ENCODE data around the gene SARDH. TPM values are rescaled to one million over a fixed set of nuclear protein-coding genes. Genes with fewer than 3 reads are reported as not detected.

Gene SARDH
- total RNA-seq, 8 experiments from 2014 or later = 0.20 to 3.4 (median 2.4) TPM

DNA sequence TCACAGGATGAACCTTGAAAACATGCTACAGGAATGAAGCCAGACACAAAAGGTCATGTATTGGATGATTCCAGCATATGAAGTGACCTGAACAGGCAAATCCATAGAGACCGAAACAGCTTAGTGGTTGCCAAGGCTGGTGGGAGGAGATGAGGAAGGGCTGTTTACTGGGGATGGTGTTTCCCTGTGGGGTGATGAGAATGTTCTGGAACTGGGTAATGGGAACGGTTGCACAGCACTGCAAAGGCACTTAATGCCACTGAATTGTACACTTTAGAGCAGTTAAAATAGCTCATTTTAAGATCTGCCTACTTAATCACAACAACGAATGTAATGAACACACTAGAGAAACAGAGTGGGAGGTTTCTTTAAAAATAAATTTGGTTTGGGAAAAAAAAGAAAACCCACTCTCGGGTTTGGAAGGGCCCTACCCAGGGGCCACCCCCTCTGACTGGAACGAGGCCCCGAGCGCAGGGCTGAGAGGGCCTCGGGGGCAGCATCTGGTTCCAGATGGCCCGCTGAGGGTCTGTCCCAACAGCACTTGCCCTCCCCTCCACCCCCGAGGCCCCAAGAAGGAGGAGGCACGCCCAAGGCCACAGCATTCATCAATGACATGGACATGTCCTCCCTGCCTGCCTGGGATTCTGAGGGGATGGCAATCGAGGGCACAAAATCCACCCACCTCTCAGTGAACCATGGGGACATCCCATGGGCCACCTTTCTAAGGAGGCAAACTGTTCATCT lies 31.7 kb downstream of the SARDH start:
- in situ Hi-C loops (cut with MboI; ENCODE audit: low pct_unique_long_range_greater_than_20kb in 2 of 9, low sequenced_read_pairs in 9 of 9, unreplicated experiment in 9 of 9) = loop anchor here in 1 of 9 experiments (25.0 kb wide), 1 partner anchor 169 kb away; the partner anchor contains the start of gene ADAMTSL2
- 29 to 93% (median 59%) methylated on average over 1 to 10 of the region's 12 CpGs; no CpG with 5 or more reads in 1 of the 10 experiments for WGBS, 10 experiments
- H3K27ac ChIP-seq = no peak overlapping the region
- H3K4me1 ChIP-seq (replicated peaks in 1 of 2) = peaks cover 44 to 50% of the 10 kb centered on the region in 2 donors
- no peak overlapping the region for H3K4me3 ChIP-seq
- ATAC-seq (replicated peaks in 6 of 8) = peak in 1 of 8 experiments; percentile 24

DNA sequence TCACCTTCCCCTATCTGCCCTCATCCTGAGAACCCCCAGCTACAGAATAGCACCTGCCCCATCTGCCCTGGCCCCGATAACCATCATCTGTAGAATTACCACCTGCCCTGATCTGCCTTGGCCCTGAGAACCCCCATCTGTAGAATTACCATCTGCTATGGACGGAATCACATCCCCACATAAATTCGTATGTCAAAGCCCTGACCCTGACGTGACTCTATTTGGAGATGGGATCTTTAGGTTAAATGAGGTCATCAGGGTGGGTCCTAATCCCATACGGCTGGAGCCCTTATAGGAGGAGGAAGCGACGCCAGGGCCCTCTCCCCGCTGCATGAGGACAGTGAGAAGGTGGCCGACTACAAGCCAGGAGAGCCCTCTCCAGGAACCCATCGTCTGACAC lies 32.6 kb downstream of the SARDH start:
- in situ Hi-C loops (cut with MboI; ENCODE audit: low pct_unique_long_range_greater_than_20kb in 2 of 9, low sequenced_read_pairs in 9 of 9, unreplicated experiment in 9 of 9) = loop anchor here in 1 of 9 experiments (25.0 kb wide), 1 partner anchor 168 kb away; the partner anchor contains the start of gene ADAMTSL2
- ATAC-seq (replicated peaks in 6 of 8) = no peak
- 59 to 60% methylated on average over 5 to 6 of the region's 10 CpGs; no CpG with 5 or more reads in 8 of the 10 experiments for WGBS, 10 experiments
- Histone ChIP-seq H3K4me1 (replicated peaks in 1 of 2) (peaks cover 44 to 54% of the 10 kb centered on the region in 2 donors), H3K27ac (no peak overlapping the region), H3K4me3 (no peak overlapping the region)

DNA sequence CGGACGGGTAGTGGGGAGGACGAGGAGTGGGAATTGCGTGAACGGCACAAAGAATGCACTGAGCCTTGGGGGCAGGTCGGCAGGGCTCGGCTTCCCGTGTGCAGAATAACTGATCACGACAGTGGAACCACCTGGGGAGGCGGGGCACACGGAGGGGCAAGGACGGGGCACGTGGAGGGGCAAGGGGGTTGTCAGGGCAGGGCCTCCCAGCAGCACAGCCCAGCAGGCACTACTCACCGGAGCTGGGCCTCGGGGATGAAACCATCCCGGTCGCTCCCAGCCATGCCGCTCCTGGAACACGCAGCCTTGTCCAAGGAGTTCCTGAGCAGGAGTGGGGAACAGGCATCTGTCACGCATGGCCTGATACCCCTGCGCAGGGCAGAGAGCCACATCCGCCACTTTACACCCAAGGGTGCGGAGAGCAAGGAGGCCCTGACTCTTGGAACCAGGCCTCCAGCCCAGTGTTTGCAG lies 33.4 kb downstream of the SARDH start:
- H3K27ac ChIP-seq = no peak overlapping the region
- 86 to 100% (median 100%) methylated on average over 1 to 5 of the region's 23 CpGs; no CpG with 5 or more reads in 7 of the 10 experiments for WGBS, 10 experiments
- H3K4me1 ChIP-seq (replicated peaks in 1 of 2) = peaks cover 43 to 52% of the 10 kb centered on the region in 2 donors
- ATAC-seq (replicated peaks in 6 of 8) = no peak
- in situ Hi-C loops (cut with MboI; ENCODE audit: low pct_unique_long_range_greater_than_20kb in 2 of 9, low sequenced_read_pairs in 9 of 9, unreplicated experiment in 9 of 9) = loop anchor here in 1 of 9 experiments (25.0 kb wide), 1 partner anchor 167 kb away; the partner anchor contains the start of gene ADAMTSL2
- no peak overlapping the region for H3K4me3 ChIP-seq

DNA sequence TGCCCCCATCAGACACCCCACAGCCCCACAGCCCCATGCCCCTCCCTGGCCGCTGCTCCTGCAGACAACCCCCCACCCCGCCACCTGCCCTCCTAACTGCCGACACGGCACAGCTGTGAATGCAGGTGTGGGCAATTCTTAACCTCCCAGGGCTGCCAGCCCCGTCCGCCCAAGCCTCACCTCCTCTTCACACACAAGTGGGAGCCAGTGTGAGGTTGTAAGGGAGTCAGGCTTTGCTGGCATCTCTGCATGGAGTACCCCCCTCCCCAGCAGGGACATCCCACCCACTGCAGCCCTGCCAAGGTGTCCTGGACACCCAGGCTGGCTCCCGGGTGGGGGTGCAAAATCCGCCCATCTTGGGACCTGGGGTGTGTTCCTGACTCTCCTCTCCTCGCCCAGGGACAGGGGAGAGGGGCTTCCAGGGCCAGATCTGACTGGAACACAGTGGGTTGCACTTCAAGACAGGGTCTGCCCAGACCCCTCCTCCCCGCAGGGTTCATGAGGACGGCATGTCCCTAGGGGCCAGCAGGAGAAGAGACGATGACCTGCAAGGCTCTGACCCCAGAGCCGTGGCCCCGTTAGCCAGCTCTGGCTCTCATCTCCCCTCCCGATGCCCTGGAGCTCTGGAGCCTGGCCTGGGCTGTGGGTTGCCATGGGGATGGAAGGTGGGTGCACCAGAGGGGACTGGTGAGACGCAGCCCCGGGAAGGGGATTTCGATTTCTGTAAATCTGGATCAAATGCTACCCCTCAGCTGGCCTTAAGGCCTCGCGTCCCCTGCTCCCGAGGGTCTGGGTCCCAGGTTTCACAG lies 34.4 kb downstream of the SARDH start:
- peak in 3 of 8 experiments; percentile 5 to 30 (median 21) for ATAC-seq (replicated peaks in 6 of 8)
- peaks cover 34 to 42% of the 10 kb centered on the region in 2 donors for H3K4me1 ChIP-seq (replicated peaks in 1 of 2)
- in situ Hi-C loops (cut with MboI; ENCODE audit: low pct_unique_long_range_greater_than_20kb in 2 of 9, low sequenced_read_pairs in 9 of 9, unreplicated experiment in 9 of 9) = loop anchor here in 1 of 9 experiments (25.0 kb wide), 1 partner anchor 166 kb away; the partner anchor contains the start of gene ADAMTSL2
- 20 to 83% (median 73%) methylated on average over 1 to 3 of the region's 21 CpGs; no CpG with 5 or more reads in 7 of the 10 experiments for WGBS, 10 experiments
- peak overlapping the region in 1 of 2 donors; percentile 8 for H3K27ac ChIP-seq
- no peak overlapping the region for H3K4me3 ChIP-seq

DNA sequence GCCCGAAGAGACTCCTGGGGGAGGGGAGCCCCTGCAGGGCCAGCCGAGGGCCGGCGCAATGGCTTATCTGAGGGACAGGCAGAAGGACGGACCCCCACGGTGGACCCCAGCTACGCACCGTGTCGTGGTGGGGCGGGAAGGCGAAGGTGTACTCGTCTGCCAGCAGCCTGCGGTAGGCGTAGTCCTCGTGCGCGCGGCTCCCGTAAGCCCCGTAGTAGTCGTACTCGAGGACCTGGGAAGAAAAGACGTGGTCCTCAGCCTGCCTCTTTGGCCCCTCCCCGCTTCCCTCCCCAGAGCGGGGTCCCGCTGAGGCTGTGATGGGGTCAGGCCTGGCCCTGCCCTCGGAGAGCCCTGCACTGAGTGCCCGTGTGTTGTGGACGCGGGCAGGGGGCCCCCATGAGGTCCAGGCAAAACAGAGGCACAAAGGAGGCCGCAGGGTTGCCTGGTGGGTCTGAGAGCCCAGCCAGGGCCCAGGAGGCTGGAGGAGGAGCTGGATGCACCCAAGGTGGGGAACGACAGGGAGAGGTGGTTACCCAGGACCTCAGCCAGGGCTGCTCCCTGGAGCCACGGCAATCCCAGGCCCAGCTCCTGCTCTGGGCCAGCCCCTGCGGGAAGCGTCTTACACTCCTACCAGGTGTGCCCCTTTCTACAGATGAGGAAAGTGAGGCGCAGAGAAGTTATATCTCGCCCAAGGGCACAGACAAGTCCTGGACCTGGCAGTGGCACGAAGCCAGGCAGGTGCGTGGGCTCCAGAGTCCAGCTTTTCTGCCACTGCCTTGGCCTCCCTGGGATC lies 35.2 kb downstream of the SARDH start:
- ATAC-seq (replicated peaks in 6 of 8) = peak in 4 of 8 experiments; percentile 7 to 25 (median 22)
- 60 to 89% (median 77%) methylated on average over 3 to 10 of the region's 39 CpGs; no CpG with 5 or more reads in 5 of the 10 experiments for WGBS, 10 experiments
- in situ Hi-C loops (cut with MboI; ENCODE audit: low pct_unique_long_range_greater_than_20kb in 2 of 9, low sequenced_read_pairs in 9 of 9, unreplicated experiment in 9 of 9) = loop anchor here in 1 of 9 experiments (25.0 kb wide), 1 partner anchor 166 kb away; the partner anchor contains the start of gene ADAMTSL2
- Histone ChIP-seq H3K4me1 (replicated peaks in 1 of 2) (peaks cover 34 to 42% of the 10 kb centered on the region in 2 donors), H3K4me3 (no peak overlapping the region), H3K27ac (no peak overlapping the region)

DNA sequence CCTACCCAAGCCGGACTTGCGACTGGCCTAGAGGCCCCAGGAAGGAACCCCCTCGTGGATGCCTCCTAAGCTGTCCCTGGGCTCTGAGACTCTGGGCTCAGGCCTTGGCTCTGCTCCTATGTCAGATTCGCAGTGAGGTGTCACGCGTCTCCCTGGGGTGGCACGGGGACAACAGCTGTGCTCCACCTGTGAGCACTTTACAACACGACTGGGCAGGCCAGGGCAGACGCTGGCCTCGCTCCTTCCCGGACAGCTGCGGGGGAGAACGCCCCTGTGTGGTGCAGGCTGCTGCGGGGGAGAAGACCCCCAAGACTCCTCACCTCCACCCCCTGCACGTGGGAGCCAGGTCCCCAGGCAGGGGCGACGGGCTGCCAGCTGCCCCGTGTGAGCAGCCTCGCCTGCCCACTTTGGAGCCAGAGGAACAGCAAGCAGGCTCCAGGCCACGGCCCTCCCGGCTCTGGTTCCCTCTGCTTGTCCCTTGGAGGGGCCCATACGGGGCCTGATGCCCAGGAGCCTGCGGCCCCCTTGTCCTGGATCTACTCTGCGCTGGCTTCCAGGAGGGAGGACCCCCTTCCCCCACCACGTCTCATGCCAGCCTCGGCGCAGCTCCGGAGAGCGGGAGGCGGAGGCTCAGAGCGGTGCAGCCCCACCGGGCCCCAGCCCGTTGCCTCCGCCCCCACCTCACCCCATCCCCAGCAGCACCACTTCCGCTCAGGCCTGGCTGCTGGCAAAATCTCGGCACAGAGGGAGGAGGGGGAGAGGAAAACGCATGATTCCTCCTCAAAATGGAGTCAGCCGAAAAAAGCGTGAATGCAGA lies 36.0 kb downstream of the SARDH start:
- in situ Hi-C loops (cut with MboI; ENCODE audit: low pct_unique_long_range_greater_than_20kb in 2 of 9, low sequenced_read_pairs in 9 of 9, unreplicated experiment in 9 of 9) = loop anchor here in 1 of 9 experiments (25.0 kb wide), 1 partner anchor 165 kb away; the partner anchor contains the start of gene ADAMTSL2
- WGBS, 10 experiments = 0 to 100% (median 62%) methylated on average over 1 to 5 of the region's 39 CpGs; no CpG with 5 or more reads in 4 of the 10 experiments
- peak in 6 of 8 experiments; percentile 30 to 74 (median 61) for ATAC-seq (replicated peaks in 6 of 8)
- H3K27ac ChIP-seq = no peak overlapping the region
- peaks cover 34 to 38% of the 10 kb centered on the region in 2 donors for H3K4me1 ChIP-seq (replicated peaks in 1 of 2)
- H3K4me3 ChIP-seq = no peak overlapping the region

DNA sequence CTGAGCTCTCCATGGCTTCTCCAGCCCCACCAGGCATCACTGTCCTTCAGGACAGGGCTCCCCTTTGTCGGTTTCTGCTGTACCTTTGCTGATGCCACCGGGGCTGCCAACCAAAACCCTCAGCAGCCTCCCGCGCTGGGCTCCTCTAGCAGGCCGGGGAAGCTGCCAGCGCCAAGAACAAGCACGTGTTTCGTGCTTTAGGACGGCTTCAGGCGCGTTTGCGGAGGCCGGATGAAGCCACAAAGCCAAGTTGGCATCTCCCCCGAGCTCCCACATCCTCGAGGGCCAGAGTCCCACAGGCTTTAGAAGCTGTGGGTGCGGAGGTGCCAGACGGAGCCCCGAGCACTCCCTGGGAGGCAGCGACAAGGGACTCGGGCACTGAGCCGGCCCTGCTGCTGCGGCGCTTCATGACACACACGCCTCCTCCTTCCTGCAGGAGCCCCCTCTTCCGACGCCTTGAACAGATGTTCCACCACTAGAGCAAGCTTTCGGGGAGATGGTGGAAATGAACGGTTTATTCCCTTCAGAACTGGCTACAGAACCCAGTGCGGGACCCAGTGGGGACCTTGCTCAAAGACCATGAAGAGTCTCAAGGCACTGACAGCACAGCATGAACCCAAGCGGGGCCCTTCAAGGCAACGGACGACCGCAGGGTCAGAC lies 36.7 kb downstream of the SARDH start:
- ATAC-seq (replicated peaks in 6 of 8) = peak in 1 of 8 experiments; percentile 17
- 90 to 100% (median 91%) methylated on average over 1 to 14 of the region's 33 CpGs; no CpG with 5 or more reads in 7 of the 10 experiments for WGBS, 10 experiments
- H3K4me3 ChIP-seq = no peak overlapping the region
- in situ Hi-C loops (cut with MboI; ENCODE audit: low pct_unique_long_range_greater_than_20kb in 2 of 9, low sequenced_read_pairs in 9 of 9, unreplicated experiment in 9 of 9) = loop anchor here in 1 of 9 experiments (25.0 kb wide), 1 partner anchor 164 kb away; the partner anchor contains the start of gene ADAMTSL2
- H3K27ac ChIP-seq = no peak overlapping the region
- H3K4me1 ChIP-seq (replicated peaks in 1 of 2) = peaks cover 27 to 33% of the 10 kb centered on the region in 2 donors

DNA sequence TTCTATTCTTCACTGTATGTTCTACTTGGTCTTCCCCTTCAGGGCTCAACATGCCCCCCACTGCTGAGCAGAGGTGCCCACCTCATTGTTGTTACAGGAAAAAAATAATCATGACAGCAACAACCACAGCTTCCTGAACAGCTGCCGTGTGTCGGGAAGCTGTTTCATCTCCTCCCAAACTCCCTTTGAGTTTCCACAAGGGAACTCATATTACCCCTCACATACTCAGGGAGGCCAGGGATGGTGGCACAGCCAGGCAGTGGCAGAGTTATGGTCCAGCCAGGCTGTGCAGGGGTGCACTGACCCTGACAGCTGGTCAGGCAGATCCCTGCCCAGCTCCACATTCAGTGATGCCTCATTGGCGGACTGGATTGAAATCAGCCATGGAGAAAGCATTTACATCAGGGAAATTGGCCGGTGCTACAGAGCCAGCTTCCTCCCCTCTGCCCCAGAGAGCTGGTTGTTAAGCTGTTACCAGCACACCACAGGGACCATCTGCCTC lies 37.3 kb downstream of the SARDH start:
- peak in 1 of 8 experiments; percentile 32 for ATAC-seq (replicated peaks in 6 of 8)
- 87 to 100% (median 100%) methylated on average over 1 to 4 of the region's 4 CpGs; no CpG with 5 or more reads in 6 of the 10 experiments for WGBS, 10 experiments
- Histone ChIP-seq H3K4me1 (replicated peaks in 1 of 2) (peaks cover 27 to 33% of the 10 kb centered on the region in 2 donors), H3K4me3 (no peak overlapping the region), H3K27ac (no peak overlapping the region)
- in situ Hi-C loops (cut with MboI; ENCODE audit: low pct_unique_long_range_greater_than_20kb in 2 of 9, low sequenced_read_pairs in 9 of 9, unreplicated experiment in 9 of 9) = loop anchor here in 1 of 9 experiments (25.0 kb wide), 1 partner anchor 164 kb away; the partner anchor contains the start of gene ADAMTSL2

DNA sequence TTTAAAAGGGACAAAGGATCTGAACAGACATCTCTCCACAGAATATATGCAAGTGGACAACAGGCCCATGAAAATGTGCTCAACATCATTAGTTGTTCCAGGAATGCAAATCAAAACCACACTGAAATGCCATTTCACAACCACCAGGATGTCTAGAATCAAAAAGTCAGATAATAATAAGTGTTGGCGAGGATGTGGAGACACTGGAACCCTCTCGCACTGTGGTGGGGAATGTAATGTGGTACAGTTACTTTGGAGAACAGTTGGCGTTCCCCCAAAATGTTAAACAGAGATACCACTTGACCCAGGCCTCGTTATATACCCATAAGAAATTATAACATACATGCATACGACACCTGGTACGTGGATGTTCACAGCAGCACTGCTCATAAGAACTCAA lies 38.6 kb downstream of the SARDH start:
- ATAC-seq (replicated peaks in 6 of 8) = no peak
- in situ Hi-C loops (cut with MboI; ENCODE audit: low pct_unique_long_range_greater_than_20kb in 2 of 9, low sequenced_read_pairs in 9 of 9, unreplicated experiment in 9 of 9) = no loop called here
- 8 to 100% (median 87%) methylated on average over 1 to 6 of the region's 6 CpGs; no CpG with 5 or more reads in 2 of the 10 experiments for WGBS, 10 experiments
- Histone ChIP-seq H3K27ac (no peak overlapping the region), H3K4me1 (replicated peaks in 1 of 2) (peaks cover 27 to 33% of the 10 kb centered on the region in 2 donors), H3K4me3 (no peak overlapping the region)

DNA sequence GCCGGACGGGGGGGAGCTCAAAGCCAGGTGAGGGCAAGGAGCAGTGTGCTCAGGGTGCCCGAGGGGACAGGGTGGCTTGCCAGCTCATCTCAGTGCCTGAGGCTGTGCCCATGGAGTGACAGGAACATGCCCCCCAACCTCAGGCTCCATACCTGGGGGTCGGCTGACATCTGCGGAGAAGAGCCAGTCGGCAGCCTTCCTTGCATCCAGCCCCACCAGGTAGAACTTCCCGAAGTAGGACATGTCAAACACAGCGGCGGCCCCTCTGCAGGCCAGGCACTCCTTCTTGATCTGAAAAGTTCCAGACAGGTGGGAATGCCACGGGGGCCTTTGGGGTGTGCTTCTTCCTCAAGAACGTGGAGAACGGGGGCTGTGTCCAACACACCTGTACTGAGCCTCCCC lies 42.1 kb downstream of the SARDH start:
- in situ Hi-C loops (cut with MboI; ENCODE audit: low pct_unique_long_range_greater_than_20kb in 2 of 9, low sequenced_read_pairs in 9 of 9, unreplicated experiment in 9 of 9) = no loop called here
- no peak overlapping the region for H3K27ac ChIP-seq
- H3K4me3 ChIP-seq = no peak overlapping the region
- WGBS, 10 experiments = 44 to 100% (median 100%) methylated on average over 2 to 3 of the region's 12 CpGs; no CpG with 5 or more reads in 5 of the 10 experiments
- ATAC-seq (replicated peaks in 6 of 8) = no peak
- peaks cover 9 to 12% of the 10 kb centered on the region in 2 donors for H3K4me1 ChIP-seq (replicated peaks in 1 of 2)
